NCI-H69 (cell line): ENCODE results near the gene CCDC102A.
"Not testable (repeated sequence)": the region's sequence is repeated elsewhere in the genome, so short reads cannot be mapped to it uniquely, and the experiment has no call there.

Source experiments
- DNase-seq: peaks from one replicate; lab custom pipeline; 2025; lab: John Stamatoyannopoulos, UW

The CCDC102A gene

DNA sequence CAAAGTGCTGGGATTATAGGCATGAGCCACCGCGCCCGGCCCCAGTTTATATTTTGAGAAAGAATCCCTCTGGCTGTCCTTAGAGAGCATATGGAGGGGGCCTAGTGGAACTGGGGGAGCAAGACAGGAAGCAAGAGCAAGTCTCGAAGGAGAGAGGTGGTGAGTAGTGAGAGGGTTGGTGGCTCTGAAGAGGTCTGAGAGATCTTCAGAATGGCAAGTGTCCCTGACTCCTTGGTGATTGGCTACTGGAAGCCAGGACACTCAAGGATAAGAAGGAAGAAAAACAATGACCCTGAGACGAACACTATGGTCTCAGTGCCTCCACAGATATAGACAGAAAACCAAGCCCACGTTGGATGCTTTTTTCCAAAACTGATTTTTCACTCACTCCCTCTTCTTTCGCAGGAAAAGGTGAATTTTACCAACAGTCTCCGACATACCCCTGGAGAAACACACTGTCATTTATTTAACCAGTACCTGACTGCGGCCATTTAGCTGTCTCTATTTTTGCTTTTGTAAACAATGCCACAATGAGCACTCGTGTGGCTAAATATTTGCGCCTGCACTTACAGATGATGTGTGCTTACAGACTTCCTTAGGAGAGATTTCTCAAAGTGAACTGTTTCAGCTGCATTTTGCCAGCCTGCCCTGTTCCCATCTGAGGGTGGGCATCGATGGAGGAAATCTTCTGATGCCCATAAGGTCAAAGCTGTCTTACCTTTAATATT, 34.2 kb downstream of the CCDC102A start:
- peak; percentile 60 for DNase-seq

DNA sequence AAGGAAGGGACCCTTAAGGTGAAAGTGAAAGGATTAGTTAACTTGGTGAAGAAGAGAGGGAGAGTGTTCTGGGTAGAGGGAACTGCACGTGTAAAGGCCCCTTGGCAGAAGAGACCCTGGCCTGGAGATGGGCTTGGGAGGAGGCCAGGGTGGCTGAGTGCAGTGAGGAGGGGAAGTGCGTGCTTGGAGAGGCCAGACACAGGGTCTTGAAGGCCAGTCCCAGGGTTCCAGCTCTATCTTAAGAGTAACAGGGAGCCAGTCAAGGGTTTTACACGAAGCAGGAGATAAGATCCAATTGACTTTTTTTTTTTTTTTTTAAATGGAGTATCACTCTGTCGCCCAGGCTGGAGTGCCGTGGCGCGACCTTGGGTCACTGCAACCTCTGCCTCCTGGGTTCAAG, 34.9 kb downstream of the CCDC102A start:
- no peak for DNase-seq

DNA sequence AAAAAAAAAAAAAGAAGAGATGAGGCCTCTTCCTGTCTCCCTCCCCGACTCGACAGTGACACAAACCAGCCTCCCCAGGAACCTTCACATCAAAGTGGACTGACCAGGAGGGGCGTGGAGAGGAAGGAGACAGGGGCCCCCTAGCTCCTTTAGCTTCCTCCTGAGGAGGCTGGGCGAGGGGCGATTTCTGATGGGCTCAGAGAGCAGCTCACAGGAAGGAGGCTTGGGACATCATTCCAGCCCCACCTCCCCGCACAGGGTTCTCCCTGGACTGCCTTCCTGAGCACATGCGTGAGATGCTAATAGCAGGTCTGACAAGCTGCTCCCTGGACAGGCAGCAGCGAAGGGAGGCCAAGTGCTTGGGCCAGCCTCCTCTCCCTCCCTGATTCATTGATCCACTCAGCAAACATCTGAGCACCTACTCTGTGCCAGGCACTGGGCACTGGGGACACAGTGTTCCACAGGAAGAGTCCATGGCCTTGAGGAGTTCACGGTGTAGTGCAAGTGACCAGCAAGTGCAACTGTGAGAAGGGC, 35.7 kb downstream of the CCDC102A start:
- no peak for DNase-seq

- DNase-seq, result not testable (repeated sequence)
Observed at GRCh38 chr16:57499941-57500340, 36.4 kb downstream of the CCDC102A start.

DNA sequence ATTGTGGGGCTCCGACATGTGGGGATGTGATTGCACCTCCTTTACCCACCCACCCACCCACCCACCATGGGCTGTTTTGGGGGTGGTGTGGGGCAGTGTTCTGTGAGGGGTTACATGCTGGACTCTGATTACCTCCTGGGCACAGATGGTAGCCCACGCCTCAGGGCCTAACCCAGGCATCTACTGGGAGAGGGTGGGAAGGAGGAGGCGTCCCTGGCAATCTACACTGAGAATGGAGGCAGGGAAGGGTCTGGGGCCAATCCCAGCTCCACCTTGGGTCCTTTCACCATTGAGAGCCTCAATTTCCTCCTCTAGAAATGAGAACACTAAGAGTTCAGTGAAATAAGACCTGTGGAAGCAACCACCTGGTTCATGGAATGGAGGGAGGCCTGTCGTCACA, 38.3 kb downstream of the CCDC102A start:
- DNase-seq, result no peak

GRCh38 chr16:57497121-57497520, 39.2 kb downstream of the CCDC102A start:
- no peak for DNase-seq

- no peak for DNase-seq
Observed at GRCh38 chr16:57493767-57494166, 42.6 kb downstream of the CCDC102A start.

- no peak for DNase-seq
Observed at GRCh38 chr16:57489229-57489628, 47.1 kb downstream of the CCDC102A start.

- no peak for DNase-seq
Observed at GRCh38 chr16:57486858-57487834, 49.2 kb downstream of the CCDC102A start.

- peak; percentile 84 for DNase-seq
Observed at GRCh38 chr16:57485916-57486857, 50.2 kb downstream of the CCDC102A start, which contains the start of gene DOK4. TSS of gene DOK4 (minus strand) at chr16:57486493. CDS start at chr16:57479507, 6,986 bp downstream.

- DNase-seq, result no peak
Observed at GRCh38 chr16:57485091-57485915, 51.1 kb downstream of the CCDC102A start.

DNA sequence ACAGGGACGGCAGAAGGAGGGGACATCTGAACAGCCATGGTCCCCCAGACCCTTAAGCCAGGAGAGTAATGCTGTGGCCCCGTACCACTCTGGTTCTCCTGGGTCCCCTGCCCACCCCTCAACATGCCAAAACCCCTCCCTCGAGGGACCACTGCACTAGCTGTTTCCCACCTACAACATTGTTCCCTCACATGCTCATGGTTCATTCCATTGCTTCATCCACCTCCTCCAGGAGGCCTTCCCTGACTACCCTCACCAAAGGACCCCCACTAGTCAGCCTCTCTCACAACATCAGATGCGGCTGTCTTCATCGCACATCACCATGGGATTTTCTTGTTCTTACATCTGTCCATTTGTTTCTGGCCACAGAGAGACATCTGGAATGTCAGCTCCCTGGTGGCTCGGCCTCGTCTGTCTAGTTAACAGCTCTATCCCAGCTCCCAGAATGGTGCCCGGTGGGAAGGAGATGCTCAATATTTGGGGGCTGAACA, 51.8 kb downstream of the CCDC102A start:
- no peak for DNase-seq

GRCh38 chr16:57483725-57484514, 52.5 kb downstream of the CCDC102A start:
- peak; percentile 9 for DNase-seq

DNA sequence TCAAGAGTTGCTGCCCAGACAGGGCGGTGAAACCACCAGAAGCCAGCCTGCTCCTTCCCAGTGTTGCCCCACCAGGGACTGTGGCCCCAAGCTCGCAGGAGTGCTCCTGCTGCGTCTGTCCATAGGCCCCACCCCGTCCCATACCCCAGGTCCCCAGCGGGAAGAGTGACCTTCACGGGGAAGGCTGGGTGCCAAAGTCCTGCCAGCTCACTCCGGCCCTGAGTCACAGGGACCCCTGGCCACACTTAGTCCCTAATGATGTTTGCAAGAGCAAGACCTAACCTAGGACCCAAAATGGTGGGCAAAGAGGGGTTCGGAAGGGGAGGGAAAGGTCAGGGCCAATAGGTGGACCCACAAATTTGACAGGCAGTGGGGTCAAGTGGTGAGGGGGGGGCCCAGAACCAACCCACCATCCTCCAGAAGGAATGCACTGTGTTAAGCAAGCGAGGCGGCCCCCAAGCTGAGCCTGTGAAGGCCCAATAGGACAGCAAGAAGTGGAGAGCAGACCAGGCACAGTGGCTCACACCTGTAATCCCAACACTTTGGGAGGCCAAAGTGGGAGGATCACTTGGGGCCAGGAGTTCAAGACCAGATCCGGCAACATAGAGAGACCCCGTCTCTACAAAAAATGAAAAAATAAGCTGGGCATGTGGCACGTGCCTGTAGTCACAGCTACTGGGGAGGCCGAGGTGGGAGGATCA, 53.4 kb downstream of the CCDC102A start:
- no peak for DNase-seq

GRCh38 chr16:57481421-57481820, 55.0 kb downstream of the CCDC102A start:
- DNase-seq, result no peak

GRCh38 chr16:57480754-57481230, 55.6 kb downstream of the CCDC102A start:
- DNase-seq, result peak; percentile 29

DNA sequence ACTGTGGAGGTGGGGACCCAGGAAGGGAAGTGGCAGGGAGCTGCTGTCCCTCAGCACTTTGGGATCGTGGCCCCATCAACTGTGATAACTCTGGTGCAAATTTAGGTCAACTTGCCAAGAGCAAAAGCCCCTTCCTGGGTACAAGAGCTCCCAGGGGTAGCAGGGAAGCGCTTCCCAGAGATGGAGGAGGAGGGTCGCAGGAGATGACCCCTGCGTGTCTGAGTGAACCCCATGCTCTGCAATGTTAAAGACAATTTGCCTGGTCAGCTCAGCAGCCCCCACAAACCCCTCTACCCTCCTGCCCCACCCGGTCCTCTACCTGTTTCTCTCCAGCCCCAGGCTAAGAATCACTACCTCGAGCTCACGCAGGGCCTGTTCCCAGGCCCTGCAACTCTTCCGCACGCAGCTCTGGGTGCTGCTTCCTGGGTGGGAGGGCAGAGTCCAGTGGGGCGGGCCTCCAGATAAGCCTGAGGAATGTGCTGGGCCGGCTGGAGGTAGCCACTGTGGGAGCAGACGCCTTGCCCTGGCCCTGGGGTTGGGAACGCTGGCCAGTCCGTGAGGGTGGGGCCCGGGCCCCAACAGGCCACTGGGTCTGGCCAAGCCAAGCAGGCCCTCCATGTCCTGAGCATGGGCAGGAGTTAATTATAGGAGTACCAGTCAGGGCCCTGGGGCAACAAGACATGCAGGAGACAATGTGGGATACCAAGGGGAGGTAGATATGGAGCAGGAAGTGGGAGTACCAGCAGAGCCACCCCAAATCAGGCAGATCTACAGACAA, 56.2 kb downstream of the CCDC102A start:
- DNase-seq, result no peak
